GDM1 (cell line): ENCODE measurements around the gene FLT4.

Experiments used
- DNase-seq: peaks from one replicate; lab custom pipeline; 2025; lab: John Stamatoyannopoulos, UW

Gene FLT4

DNA sequence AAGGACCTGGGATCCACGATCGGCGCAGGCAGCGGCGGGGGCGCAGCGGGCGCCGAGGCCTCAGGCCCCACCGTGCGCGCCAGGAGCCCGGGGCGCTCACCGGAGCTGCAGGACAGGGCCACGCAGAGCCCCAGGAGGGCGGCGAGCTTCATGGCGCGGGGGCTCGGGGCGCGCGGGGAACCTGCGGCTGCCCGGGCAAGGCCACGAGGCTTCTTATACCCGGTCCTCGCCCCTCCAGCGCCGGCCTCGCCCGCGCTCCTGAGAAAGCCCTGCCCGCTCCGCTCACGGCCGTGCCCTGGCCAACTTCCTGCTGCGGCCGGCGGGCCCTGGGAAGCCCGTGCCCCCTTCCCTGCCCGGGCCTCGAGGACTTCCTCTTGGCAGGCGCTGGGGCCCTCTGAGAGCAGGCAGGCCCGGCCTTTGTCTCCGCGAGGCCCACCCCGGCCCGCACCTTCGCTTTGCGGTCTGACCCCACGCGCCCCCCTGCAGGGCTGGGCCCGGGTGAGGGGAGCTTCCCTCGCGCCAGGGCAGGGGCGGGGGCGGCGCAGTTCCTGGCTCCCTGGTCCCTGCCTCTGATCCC, 58.0 kb downstream of the FLT4 start, which contains the start of gene SCGB3A1:
Gene SCGB3A1, minus strand, starts transcription at position 189 of the 577 bp plus-strand sequence. Its CDS starts 37 bp downstream, at position 152.
- no peak for DNase-seq

DNA sequence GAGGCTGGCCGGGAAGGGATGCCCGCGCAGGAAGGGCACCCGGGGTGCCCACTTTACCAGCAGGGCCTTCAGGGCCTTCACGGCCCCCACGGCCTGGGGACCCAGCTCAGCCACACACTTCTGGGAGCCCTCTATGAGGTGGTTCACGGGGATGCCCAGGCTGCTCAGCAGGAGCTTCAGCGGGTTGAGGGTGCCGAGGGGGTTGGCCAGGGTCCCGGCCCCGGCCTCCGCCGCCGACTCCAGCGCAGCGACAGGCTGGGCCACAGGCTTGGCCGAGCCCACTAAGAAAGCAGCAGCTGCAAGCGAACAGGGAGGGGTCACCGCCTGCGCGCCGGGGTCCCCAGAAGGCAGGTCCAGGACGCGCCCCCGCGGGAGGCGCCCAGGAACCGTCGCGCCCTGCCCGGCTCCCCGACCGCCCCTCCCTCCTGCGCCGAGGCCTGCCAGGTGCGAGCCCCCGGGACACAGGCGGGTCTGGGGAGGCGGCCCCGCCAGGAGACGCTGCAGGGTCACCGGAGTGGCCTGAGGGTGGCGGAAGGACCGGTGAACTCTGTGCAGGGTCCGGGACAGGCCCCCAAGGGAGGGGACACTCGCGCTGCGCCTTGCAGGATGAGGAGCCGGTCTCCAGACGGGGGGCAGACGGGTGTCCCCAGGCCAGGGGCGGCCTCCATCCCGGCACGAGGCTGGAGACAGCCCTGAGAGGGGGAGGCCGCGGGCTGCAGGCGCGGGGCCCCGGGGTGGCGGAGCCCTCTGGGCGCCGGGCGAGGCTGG, 58.7 kb downstream of the FLT4 start:
- no peak for DNase-seq

- DNase-seq: no peak
These were observed 59.4 kb downstream of the FLT4 start for GRCh38 chr5:180589771-180590542.

DNA sequence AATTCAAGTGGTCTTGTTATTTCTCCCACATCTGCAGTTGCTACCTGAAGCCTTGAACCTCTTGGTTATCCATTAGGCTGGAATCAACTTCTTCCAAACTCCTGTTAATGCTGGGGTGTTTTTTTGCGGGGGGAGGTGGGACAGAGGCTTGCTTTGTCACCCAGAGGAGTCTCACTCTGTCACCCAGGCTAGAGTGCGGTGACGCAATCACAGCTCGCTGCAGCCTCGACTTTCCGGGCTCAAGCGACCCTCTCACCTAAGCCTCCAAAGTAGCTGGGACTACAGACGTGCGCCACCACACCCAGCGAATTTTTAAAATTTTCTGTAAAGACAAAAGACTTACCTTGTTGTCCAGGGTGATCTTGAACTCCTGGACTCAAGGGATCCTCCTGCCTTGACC, 62.5 kb downstream of the FLT4 start:
- DNase-seq: no peak

DNA sequence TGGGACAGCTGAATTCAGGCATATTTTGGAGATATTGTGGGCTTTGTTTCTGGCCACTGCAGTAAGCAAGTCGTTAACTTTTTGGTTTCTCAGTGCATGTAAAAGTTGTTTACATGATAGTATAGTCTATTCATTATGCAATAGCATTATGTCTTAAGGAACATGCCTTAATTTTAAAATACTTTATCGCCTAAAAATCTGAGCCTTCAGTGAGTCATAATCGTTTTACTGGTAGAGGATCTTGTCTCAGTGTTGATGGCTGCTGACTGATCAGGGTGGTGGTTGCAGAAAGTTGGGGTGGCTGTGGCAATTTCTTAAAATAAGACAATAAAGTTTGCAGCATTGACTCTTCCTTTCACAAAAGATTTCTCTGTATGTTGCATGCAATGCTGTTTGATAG, 63.2 kb downstream of the FLT4 start:
- no peak for DNase-seq

DNA sequence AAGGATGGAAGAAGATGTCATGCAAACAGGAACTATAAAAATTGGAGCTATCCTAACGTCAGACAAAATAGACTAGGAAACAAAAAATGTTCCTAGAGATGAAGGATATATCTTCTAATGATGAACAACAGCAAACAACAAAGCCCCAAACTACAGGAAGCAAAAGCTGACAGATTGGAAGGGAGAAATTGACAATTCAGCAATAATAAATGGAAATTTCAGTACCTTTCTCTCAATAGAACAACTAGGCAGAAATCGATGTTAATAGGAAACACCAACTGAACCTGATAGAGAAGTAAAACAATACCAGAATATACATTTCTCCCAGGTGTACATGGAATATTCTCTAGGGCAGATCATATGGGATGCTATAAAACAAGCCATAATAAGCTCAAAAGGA, 65.7 kb downstream of the FLT4 start:
- DNase-seq: no peak

- DNase-seq: no peak
These were observed 68.7 kb downstream of the FLT4 start for GRCh38 chr5:180580681-180581080.

GRCh38 chr5:180575571-180575970, 73.8 kb downstream of the FLT4 start:
- no peak for DNase-seq

GRCh38 chr5:180568914-180569313, 80.5 kb downstream of the FLT4 start:
- DNase-seq: no peak

GRCh38 chr5:180563994-180564393, 85.4 kb downstream of the FLT4 start:
- no peak for DNase-seq

DNA sequence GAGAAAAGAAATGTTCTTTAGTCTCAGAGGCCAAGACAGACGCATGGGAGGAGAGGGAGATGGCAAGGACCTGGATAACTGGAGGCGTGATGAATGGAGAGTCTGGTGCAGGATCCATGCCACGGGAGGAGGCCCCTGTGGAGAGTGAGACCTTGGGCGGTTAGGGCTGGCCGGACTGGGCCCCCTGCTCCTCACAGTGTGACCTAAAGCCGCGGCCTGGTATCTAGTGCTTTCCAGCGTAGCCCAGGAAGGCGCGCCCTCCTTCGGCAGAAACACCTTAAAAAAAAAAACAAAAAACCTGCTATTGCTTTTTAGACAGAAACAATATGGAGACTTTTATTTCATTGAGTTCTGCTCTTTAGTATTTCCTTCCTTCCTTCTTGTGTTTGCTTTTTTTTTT, 91.2 kb downstream of the FLT4 start:
- DNase-seq: no peak

DNA sequence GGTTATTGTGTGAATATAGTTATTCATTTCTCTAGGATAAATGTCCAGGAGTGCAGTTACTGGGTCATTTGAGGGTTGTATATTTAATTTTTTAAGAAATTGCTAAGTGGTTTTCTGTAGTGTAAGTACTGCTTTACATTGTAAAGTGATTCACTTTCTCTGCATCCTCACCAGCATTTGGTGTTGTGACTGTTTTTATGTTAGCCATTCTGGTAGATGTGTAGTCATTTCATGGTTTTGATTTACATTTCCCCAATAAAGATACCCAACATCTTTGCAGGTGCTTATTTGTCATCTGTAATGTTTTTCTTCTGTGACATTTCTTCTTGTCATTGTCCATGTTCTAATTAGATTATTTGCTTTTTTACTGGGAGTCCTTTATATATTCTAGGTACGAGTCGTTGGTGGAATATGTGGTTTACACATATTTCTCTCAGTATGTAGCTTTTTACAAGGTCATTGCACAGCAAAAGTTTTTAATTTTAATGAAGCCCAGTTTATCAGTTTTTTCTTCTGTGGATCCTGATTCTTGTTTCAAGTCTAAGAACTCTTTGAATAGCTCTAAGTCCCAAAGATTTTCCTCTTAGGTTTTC, 92.1 kb downstream of the FLT4 start:
- no peak for DNase-seq

GRCh38 chr5:180555168-180555921, 94.1 kb downstream of the FLT4 start:
- no peak for DNase-seq

DNA sequence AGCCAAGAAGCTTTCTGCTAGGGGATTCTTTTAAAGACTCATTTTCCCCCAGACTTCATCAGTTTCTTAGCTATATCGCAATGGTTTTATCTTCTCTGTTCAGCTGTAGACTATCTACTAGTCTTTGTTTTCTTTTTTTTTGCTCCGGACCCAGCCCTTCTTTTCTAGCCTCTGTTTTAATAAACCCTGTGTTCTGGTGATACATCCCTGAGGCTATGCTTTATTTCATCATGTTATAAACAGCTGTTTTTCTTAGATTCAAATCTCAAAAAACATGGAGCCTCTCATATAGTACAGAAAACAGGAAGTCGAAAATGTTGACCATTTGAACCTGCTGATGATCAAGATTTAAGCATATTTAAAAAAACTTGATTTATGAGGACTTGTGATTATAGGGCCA, 95.9 kb downstream of the FLT4 start:
- no peak for DNase-seq
